Measurements from ENCODE around the gene DNMT3A.

GRCh38 chr2:25361261-25362048 is 19.7 kb upstream of the DNMT3A start:
- TF ChIP-seq CTCF (conservative IDR thresholded peaks at IDR 0.05; ENCODE audit: low read length) (no peak), EZH2phosphoT487 (IDR thresholded peaks at IDR 0.05; ENCODE audit: borderline replicate concordance) (no peak)

Measured in Loucy (cell line).